ENCODE measurements around the gene HIGD2A.

DNA sequence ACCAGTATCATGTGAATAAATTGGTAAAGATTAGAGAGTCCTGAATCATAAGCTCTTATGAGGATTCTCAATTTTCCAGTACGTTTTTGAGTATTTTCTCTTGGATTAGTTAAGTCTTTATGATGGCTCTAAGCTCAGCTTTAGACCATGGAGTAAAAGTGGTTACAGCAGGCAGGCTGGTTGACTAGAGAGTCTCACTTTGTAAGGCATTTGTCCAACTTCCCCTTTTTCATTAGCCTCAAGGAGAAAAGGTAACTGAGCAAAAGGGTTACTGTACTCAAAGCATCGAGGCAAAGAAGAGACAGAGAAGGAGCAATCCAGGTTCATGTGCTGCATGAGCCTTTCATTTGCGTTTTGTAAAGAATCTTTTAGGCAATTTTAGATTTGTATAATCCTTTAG lies 8.7 kb upstream of the HIGD2A start:
- TF ChIP-seq EZH2 (IDR thresholded peaks at IDR 0.05; ENCODE audit: borderline replicate concordance, low read depth, low read length), result no peak
- TF ChIP-seq POLR2A (conservative IDR thresholded peaks at IDR 0.05), result no peak
- no peak for TF ChIP-seq TBL1XR1 (IDR thresholded peaks at IDR 0.05; ENCODE audit: low read length in 2 of 2)
- TF ChIP-seq CBX1 (IDR thresholded peaks at IDR 0.05; ENCODE audit: low read depth), result no peak
- TF ChIP-seq GATAD2B (IDR thresholded peaks at IDR 0.05; ENCODE audit: borderline replicate concordance), result no peak
- TF ChIP-seq KDM1A (IDR thresholded peaks at IDR 0.05), result no peak
- TF ChIP-seq, protein P1, sequence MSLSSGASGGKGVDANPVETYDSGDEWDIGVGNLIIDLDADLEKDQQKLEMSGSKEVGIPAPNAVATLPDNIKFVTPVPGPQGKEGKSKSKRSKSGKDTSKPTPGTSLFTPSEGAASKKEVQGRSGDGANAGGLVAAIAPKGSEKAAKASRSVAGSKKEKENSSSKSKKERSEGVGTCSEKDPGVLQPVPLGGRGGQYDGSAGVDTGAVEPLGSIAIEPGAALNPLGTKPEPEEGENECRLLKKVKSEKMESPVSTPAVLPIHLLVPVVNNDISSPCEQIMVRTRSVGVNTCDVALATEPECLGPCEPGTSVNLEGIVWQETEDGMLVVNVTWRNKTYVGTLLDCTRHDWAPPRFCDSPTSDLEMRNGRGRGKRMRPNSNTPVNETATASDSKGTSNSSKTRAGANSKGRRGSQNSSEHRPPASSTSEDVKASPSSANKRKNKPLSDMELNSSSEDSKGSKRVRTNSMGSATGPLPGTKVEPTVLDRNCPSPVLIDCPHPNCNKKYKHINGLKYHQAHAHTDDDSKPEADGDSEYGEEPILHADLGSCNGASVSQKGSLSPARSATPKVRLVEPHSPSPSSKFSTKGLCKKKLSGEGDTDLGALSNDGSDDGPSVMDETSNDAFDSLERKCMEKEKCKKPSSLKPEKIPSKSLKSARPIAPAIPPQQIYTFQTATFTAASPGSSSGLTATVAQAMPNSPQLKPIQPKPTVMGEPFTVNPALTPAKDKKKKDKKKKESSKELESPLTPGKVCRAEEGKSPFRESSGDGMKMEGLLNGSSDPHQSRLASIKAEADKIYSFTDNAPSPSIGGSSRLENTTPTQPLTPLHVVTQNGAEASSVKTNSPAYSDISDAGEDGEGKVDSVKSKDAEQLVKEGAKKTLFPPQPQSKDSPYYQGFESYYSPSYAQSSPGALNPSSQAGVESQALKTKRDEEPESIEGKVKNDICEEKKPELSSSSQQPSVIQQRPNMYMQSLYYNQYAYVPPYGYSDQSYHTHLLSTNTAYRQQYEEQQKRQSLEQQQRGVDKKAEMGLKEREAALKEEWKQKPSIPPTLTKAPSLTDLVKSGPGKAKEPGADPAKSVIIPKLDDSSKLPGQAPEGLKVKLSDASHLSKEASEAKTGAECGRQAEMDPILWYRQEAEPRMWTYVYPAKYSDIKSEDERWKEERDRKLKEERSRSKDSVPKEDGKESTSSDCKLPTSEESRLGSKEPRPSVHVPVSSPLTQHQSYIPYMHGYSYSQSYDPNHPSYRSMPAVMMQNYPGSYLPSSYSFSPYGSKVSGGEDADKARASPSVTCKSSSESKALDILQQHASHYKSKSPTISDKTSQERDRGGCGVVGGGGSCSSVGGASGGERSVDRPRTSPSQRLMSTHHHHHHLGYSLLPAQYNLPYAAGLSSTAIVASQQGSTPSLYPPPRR (CRISPR knock-in tag; IDR thresholded peaks at IDR 0.05; ENCODE audit: borderline replicate concordance), result no peak
- TF ChIP-seq, protein P2, sequence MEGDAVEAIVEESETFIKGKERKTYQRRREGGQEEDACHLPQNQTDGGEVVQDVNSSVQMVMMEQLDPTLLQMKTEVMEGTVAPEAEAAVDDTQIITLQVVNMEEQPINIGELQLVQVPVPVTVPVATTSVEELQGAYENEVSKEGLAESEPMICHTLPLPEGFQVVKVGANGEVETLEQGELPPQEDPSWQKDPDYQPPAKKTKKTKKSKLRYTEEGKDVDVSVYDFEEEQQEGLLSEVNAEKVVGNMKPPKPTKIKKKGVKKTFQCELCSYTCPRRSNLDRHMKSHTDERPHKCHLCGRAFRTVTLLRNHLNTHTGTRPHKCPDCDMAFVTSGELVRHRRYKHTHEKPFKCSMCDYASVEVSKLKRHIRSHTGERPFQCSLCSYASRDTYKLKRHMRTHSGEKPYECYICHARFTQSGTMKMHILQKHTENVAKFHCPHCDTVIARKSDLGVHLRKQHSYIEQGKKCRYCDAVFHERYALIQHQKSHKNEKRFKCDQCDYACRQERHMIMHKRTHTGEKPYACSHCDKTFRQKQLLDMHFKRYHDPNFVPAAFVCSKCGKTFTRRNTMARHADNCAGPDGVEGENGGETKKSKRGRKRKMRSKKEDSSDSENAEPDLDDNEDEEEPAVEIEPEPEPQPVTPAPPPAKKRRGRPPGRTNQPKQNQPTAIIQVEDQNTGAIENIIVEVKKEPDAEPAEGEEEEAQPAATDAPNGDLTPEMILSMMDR (IDR thresholded peaks at IDR 0.05 in 2 of 3, conservative IDR thresholded peaks at IDR 0.05 in 1 of 3; ENCODE audit: insufficient read depth in 2 of 3, low read depth in 1 of 3, low read length in 3 of 3), result no peak
- TF ChIP-seq CEBPB (tag; IDR thresholded peaks at IDR 0.05), result no peak
- TF ChIP-seq NFXL1 (CRISPR knock-in tag; IDR thresholded peaks at IDR 0.05), result no peak
- no peak for TF ChIP-seq FUS (optimal IDR thresholded peaks at IDR 0.05; ENCODE audit: low read depth, low read length)
- TF ChIP-seq ZNF24 (IDR thresholded peaks at IDR 0.05), result no peak
- no peak for TF ChIP-seq SIN3B (IDR thresholded peaks at IDR 0.05; ENCODE audit: low read depth)
- no peak for TF ChIP-seq TCF7 (IDR thresholded peaks at IDR 0.05; ENCODE audit: borderline replicate concordance)
